Measurements from ENCODE around the gene GARIN1A. TPM values are rescaled to one million over a fixed set of nuclear protein-coding genes. Genes with fewer than 3 reads are reported as not detected.

GARIN1A gene
- total and polyA plus RNA-seq, 2 of the 4 experiments (the other 2 are of a cell fraction): 0.18 to 1.4 TPM

DNA sequence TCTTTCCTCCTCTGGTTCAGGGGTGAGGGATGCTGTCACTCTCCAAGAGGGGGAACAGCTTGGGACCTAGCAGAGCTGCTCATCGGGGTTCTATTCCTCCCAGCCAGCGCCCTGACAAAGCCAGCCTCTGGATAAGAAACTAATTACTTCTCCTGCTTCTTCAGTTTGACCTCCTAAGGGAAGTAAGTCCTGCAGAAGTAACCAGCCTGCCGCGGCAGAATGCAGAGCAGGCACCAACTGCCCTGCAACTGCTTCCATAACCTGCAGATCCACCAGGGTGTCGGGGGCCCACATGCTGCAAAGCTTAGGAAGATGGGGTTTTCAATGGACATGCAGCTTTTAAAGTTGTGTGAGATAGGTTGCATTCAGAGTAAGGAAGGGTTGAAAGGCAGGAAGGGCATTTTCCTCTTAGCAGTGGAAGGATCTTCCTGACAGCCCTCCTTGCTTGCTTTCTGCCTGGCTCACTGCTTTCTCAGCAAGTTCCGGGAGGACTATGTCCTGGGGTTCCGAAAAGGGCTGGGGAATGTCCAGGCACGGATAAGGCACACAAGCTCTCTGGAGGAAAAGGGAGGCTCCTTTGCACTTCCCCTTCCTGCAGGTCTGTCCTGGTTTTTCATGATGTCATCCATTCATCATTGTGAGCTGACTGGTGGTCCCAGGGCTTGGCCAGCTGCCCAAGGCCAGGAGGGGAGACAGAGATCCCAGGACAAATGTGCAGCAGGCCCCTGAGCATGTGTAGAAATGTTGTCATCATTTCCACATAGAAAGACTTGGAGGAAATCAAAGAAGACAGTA is 42.8 kb downstream of the GARIN1A start:
- H3K4me2 ChIP-seq (ENCODE audit: low read depth, low read length): no peak overlapping the region
- H2BK120ac ChIP-seq (ENCODE audit: low read depth, low read length): no peak overlapping the region
- H3K23ac ChIP-seq (ENCODE audit: low read depth, low read length): 0 out of 2 replicates have a peak overlapping the region, but pooled peaks have one; percentile 25
- H2AFZ ChIP-seq (replicated peaks; ENCODE audit: low read length, poor library complexity): peak overlapping the region; percentile 38
- no peak for TF ChIP-seq BHLHE40 (IDR thresholded peaks at IDR 0.05; ENCODE audit: low read depth, low read length)
- TF ChIP-seq, protein P1, sequence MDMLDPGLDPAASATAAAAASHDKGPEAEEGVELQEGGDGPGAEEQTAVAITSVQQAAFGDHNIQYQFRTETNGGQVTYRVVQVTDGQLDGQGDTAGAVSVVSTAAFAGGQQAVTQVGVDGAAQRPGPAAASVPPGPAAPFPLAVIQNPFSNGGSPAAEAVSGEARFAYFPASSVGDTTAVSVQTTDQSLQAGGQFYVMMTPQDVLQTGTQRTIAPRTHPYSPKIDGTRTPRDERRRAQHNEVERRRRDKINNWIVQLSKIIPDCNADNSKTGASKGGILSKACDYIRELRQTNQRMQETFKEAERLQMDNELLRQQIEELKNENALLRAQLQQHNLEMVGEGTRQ (IDR thresholded peaks at IDR 0.05; ENCODE audit: low read depth, low read length): no peak
- H2AK5ac ChIP-seq (ENCODE audit: low read depth, low read length): no peak overlapping the region
- WGBS, 2 experiments (ENCODE audit: extremely low coverage in 2 of 2, insufficient read length in 1 of 2): 80% methylated on average over 1 of the region's 8 CpGs; no CpG with 5 or more reads in 1 of the 2 experiments
- intact Hi-C loops (cut with micrococcal nuclease): no loop called here
- H3K4ac ChIP-seq (ENCODE audit: low read depth, low read length): no peak overlapping the region
- H4K91ac ChIP-seq (ENCODE audit: insufficient read depth, low read depth, low read length): no peak overlapping the region
- peaks cover 24% of the 10 kb centered on the region for H3K27me3 ChIP-seq (ENCODE audit: control insufficient read depth, insufficient read depth, low read length)
- no peaks in the 10 kb centered on the region for H3K4me1 ChIP-seq (ENCODE audit: control insufficient read depth, insufficient read depth, low read length)
- H3K79me1 ChIP-seq (ENCODE audit: low read depth in 1 of 2, low read length in 2 of 2): no peaks in the 10 kb centered on the region
- H2AK9ac ChIP-seq (replicated peaks; ENCODE audit: low read depth, low read length, poor library complexity): no peak overlapping the region
- no peak overlapping the region for H2BK15ac ChIP-seq (ENCODE audit: low read depth, low read length)
- H3K9me1 ChIP-seq (ENCODE audit: insufficient read depth, low read length): no peaks in the 10 kb centered on the region
- H3K27ac ChIP-seq (ENCODE audit: insufficient read depth, low read length): no peak overlapping the region
- ATAC-seq (ENCODE audit: low read depth): no peak
- H4K20me1 ChIP-seq (ENCODE audit: insufficient read depth, low read length): no peaks in the 10 kb centered on the region
- H3K4me3 ChIP-seq (ENCODE audit: insufficient read depth, low read depth, low read length): no peak overlapping the region
- H3K18ac ChIP-seq (ENCODE audit: low read depth, low read length): no peak overlapping the region
- H4K8ac ChIP-seq (ENCODE audit: low read depth in 2 of 2, low read length in 2 of 2): no peak overlapping the region
- dilution Hi-C loops (cut with HindIII; ENCODE audit: low sequenced_read_pairs, unreplicated experiment): no loop called here
- no peak overlapping the region for H2BK5ac ChIP-seq (ENCODE audit: low read depth, low read length, poor library complexity, severe bottlenecking)
- CTCF ChIA-PET: no interaction called here
- H2BK20ac ChIP-seq (ENCODE audit: low read depth, low read length): no peak overlapping the region
- BruUV-seq (replicated peaks): no TSS peak
- no peaks in the 10 kb centered on the region for H3K36me3 ChIP-seq (ENCODE audit: control insufficient read depth, insufficient read depth, low read length)
- no peak for DNase-seq
- H3K9me3 ChIP-seq (ENCODE audit: control insufficient read depth, insufficient read depth, low read length): no peaks in the 10 kb centered on the region
- in situ Hi-C loops (cut with MboI; ENCODE audit: low sequenced_read_pairs): no loop called here
- H3K14ac ChIP-seq (replicated peaks; ENCODE audit: low read depth, low read length): no peak overlapping the region
- H3K56ac ChIP-seq (ENCODE audit: extremely low read depth, insufficient read depth, low read length): no peak overlapping the region
- no peak overlapping the region for H4K5ac ChIP-seq (ENCODE audit: low read depth, low read length)
- H3K9ac ChIP-seq (ENCODE audit: low read depth, low read length): no peak overlapping the region
- POLR2A ChIA-PET (ENCODE audit: unreplicated experiment): no interaction called here

All from IMR-90 (cell line).